Vagina (tissue), 2 donors: ENCODE data around the gene ARVCF. TPM values are rescaled to one million over a fixed set of nuclear protein-coding genes. Genes with fewer than 3 reads are reported as not detected.
"Not testable (repeated sequence)": the region's sequence is repeated elsewhere in the genome, so short reads cannot be mapped to it uniquely, and the experiment has no call there.

ENCODE experiments used
- DNase-seq, 2 donors: peaks; one replicate each; pipeline ENCODE4 v3.0.0-alpha.2; 2017; ENCODE audit errors: extremely low spot score in 2 of 2
- H3K27ac ChIP-seq: fragments of 200-600 bp; sonication (generic); one replicate; pipeline ENCODE4 v1.5.1; 2019
- H3K27me3 ChIP-seq: fragments of 200-600 bp; sonication (generic); one replicate; pipeline ENCODE4 v1.5.1; 2019
- H3K36me3 ChIP-seq, 2 donors: fragments of 200-600 bp; sonication (generic); one replicate each; pipeline ENCODE4 v1.5.1; 2017 to 2019
- H3K4me1 ChIP-seq: fragments of 200-600 bp; sonication (generic); one replicate; pipeline ENCODE4 v1.5.1; 2019
- H3K4me3 ChIP-seq, 2 donors: fragments of 200-600 bp; sonication (generic); 1 replicate in 1 of 2; 2 replicates in 1 of 2; pipeline ENCODE4 v1.5.1; 2016 to 2019
- H3K9me3 ChIP-seq: fragments of 200-600 bp; sonication (generic); one replicate; pipeline ENCODE4 v1.5.1; 2019
- CTCF ChIP-seq, 3 experiments: fragments of 450-650 bp in 2 of 3; fragments of 200-600 bp in 1 of 3; sonication (generic) in 1 of 3; IDR thresholded peaks; one replicate each; pipeline ENCODE4 v1.5.1; 2017 to 2019; ENCODE audit warnings: antibody characterized with exemption in 3 of 3, mild to moderate bottlenecking in 2 of 3, moderate library complexity in 2 of 3
- POLR2A ChIP-seq, 2 donors: fragments of 450-650 bp; IDR thresholded peaks; one replicate each; pipeline ENCODE4 v1.6.1; 2017; ENCODE audit warnings: antibody characterized with exemption in 2 of 2, mild to moderate bottlenecking in 2 of 2, moderate library complexity in 2 of 2
- POLR2AphosphoS5 ChIP-seq, 2 donors: sonication (generic); formaldehyde crosslinking; IDR thresholded peaks; one replicate each; pipeline ENCODE4 v1.9.0; 2017; ENCODE audit warnings: antibody characterized with exemption in 2 of 2, mild to moderate bottlenecking in 2 of 2, low read depth in 1 of 2; ENCODE audit not compliant: insufficient read depth in 1 of 2
- intact Hi-C: fragments of 100-400 bp; cut with DNase I; formaldehyde crosslinking; loops from one replicate; pipeline ENCODE4 v1.15.1; 2023
- total RNA-seq: library from RNA; depleted of rRNA; stranded (reverse); fragments of >200 nt; gene quantifications from one replicate; pipeline ENCODE4 v1.2.3, GENCODE V29; 2016

Gene ARVCF
- total RNA-seq, 1 donor from 2014 or later = 10.8 TPM

DNA sequence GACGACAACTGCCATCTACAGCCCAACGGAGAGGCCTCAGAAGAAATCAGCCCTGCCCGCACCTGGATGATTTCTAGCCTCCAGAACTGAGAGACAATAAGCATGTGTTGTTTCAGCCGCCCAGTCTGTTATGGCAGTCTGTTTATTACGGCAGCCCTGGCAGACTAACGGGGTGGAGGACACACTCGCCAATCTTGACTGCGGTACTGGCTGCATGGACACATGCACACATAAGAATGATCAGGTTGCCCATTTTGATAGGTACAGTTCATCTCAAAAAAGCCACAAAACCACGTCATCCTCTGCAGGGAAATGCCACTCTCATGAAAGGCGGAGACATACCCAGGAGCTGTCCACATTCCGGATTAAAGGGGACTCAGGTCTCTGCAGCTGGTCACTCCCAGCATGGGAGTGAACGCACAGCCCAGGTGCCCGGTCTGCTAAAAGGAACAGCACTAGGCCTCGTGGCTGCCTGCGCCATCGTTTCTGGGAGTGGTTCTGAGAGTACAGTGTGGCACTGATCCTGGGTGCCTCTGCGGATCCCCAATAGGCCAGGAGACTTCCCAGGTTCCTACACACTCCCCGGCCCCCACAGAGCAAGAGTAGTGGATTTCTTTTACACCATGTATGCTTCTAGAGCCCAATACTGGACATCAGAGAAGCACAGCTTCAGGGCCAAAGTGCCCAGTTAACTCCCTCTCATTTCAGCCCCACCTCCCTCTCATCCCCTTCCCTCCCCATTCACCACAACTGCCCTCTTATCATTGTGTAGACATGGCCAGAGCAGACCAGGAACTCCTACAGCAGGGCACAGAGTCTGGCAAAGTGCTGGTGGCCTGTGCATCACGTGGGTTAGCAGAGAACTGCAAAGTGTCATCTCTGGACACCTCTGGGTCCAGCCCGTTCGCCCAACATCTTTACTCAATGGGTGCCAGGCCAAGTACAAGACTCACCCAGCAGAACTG is 86.8 kb downstream of the ARVCF start:
- intact Hi-C loops = no loop called here

DNA sequence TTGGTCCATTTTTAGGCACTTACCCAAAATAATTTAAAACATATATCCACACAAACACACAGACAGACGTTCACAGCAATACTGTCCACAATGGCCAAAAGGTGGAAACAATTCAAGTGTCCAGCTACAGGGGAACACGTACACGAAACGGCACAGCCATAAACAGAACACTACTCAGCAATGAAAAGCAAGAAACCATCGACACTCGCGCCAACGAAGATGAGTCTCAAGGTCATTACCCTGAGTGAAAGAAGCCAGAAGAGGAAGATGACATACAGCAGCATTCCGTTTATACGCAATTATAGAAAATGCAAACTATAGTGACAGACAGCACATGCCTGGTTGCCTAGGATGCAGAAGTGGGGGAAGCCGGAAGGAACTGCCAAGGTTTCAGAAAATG is 88.4 kb downstream of the ARVCF start:
- H3K4me1 ChIP-seq = no peaks in the 10 kb centered on the region
- H3K27ac ChIP-seq = no peak overlapping the region
- TF ChIP-seq POLR2A (IDR thresholded peaks at IDR 0.05) (no peak), CTCF (IDR thresholded peaks at IDR 0.05) (no peak), POLR2AphosphoS5 (IDR thresholded peaks at IDR 0.05; ENCODE audit: insufficient read depth in 1 of 2, low read depth in 1 of 2) (no peak)
- intact Hi-C loops = no loop called here
- no peaks in the 10 kb centered on the region for H3K9me3 ChIP-seq
- H3K27me3 ChIP-seq = no peaks in the 10 kb centered on the region
- no peak for DNase-seq
- H3K4me3 ChIP-seq = no peak overlapping the region
- no peaks in the 10 kb centered on the region for H3K36me3 ChIP-seq

More for the DNA sequence above, 86.8 kb downstream of the ARVCF start:
- Histone ChIP-seq H3K9me3 (no peaks in the 10 kb centered on the region), H3K36me3 (no peaks in the 10 kb centered on the region), H3K4me1 (no peaks in the 10 kb centered on the region), H3K27ac (no peak overlapping the region), H3K4me3 (no peak overlapping the region), H3K27me3 (no peaks in the 10 kb centered on the region)
- TF ChIP-seq POLR2A (IDR thresholded peaks at IDR 0.05) = no peak
- TF ChIP-seq POLR2AphosphoS5 (IDR thresholded peaks at IDR 0.05; ENCODE audit: insufficient read depth in 1 of 2, low read depth in 1 of 2) = no peak
- no peak for TF ChIP-seq CTCF (IDR thresholded peaks at IDR 0.05)
- DNase-seq = no peak

- no peaks in the 10 kb centered on the region for H3K9me3 ChIP-seq
- H3K27ac ChIP-seq = no peak overlapping the region
- H3K36me3 ChIP-seq = no peaks in the 10 kb centered on the region
- intact Hi-C loops = no loop called here
- no peak for DNase-seq
- H3K4me1 ChIP-seq = no peaks in the 10 kb centered on the region
- H3K4me3 ChIP-seq = no peak overlapping the region
- TF ChIP-seq POLR2A (IDR thresholded peaks at IDR 0.05) (no peak), CTCF (IDR thresholded peaks at IDR 0.05) (no peak), POLR2AphosphoS5 (IDR thresholded peaks at IDR 0.05; ENCODE audit: insufficient read depth in 1 of 2, low read depth in 1 of 2) (no peak)
- H3K27me3 ChIP-seq = no peaks in the 10 kb centered on the region
Measured at GRCh38 chr22:19927696-19928095, 88.9 kb downstream of the ARVCF start.

- H3K4me1 ChIP-seq, intact Hi-C loops, H3K36me3 ChIP-seq, H3K4me3 ChIP-seq, H3K9me3 ChIP-seq, H3K27me3 ChIP-seq, DNase-seq, H3K27ac ChIP-seq: not testable (repeated sequence)
Measured at GRCh38 chr22:19926028-19926427, 90.6 kb downstream of the ARVCF start.

DNA sequence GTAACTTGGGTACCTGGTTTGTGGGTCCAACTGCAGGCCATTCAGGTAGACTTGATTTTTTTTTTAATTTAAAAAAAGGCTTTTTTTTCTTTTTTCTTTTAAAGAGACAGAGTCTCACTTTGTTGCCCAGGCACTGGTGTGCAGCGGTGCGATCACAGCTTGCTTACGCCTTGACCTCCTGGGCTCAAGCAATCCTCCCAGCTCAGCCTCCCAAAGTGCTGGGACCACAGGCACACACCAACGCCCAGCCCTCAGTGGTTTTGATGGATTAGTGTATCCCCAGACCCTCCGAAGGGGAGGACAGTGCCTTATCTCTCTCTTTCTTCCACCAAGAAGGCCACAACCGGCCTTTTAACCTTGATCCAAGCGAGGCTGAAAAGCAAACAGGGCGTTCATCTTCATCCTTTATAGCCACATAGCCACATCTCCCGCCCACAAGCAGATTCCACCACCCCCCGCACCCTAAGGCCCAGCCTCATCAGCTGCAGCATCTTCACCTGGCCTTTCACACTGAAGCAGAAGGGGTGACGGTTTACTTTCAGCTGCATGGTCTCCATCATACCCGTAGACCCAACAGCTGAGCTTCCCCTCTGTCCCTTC is 92.6 kb downstream of the ARVCF start:
- no peak overlapping the region for H3K4me3 ChIP-seq

More for the DNA sequence above, 92.6 kb downstream of the ARVCF start:
- no peak for DNase-seq
- H3K9me3 ChIP-seq = no peaks in the 10 kb centered on the region
- no peaks in the 10 kb centered on the region for H3K27me3 ChIP-seq
- H3K27ac ChIP-seq = no peak overlapping the region
- no peaks in the 10 kb centered on the region for H3K4me1 ChIP-seq
- TF ChIP-seq CTCF (IDR thresholded peaks at IDR 0.05) (no peak), POLR2A (IDR thresholded peaks at IDR 0.05) (no peak), POLR2AphosphoS5 (IDR thresholded peaks at IDR 0.05; ENCODE audit: insufficient read depth in 1 of 2, low read depth in 1 of 2) (no peak)
- intact Hi-C loops = no loop called here
- no peaks in the 10 kb centered on the region for H3K36me3 ChIP-seq
